Aortic smooth muscle cell (primary cell): ENCODE results near the gene ABCF3. TPM values are rescaled to one million over a fixed set of nuclear protein-coding genes. Genes with fewer than 3 reads are reported as not detected.

Experiments
- total RNA-seq: library from RNA; depleted of rRNA; stranded (reverse); fragments of >200 nt; gene quantifications from 2 replicates; pipeline ENCODE4 v1.2.3, GENCODE V29; 2014

ABCF3 gene, protein sequence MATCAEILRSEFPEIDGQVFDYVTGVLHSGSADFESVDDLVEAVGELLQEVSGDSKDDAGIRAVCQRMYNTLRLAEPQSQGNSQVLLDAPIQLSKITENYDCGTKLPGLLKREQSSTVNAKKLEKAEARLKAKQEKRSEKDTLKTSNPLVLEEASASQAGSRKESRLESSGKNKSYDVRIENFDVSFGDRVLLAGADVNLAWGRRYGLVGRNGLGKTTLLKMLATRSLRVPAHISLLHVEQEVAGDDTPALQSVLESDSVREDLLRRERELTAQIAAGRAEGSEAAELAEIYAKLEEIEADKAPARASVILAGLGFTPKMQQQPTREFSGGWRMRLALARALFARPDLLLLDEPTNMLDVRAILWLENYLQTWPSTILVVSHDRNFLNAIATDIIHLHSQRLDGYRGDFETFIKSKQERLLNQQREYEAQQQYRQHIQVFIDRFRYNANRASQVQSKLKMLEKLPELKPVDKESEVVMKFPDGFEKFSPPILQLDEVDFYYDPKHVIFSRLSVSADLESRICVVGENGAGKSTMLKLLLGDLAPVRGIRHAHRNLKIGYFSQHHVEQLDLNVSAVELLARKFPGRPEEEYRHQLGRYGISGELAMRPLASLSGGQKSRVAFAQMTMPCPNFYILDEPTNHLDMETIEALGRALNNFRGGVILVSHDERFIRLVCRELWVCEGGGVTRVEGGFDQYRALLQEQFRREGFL
- 40.7 and 55.6 TPM in 2 replicates for total RNA-seq

DNA sequence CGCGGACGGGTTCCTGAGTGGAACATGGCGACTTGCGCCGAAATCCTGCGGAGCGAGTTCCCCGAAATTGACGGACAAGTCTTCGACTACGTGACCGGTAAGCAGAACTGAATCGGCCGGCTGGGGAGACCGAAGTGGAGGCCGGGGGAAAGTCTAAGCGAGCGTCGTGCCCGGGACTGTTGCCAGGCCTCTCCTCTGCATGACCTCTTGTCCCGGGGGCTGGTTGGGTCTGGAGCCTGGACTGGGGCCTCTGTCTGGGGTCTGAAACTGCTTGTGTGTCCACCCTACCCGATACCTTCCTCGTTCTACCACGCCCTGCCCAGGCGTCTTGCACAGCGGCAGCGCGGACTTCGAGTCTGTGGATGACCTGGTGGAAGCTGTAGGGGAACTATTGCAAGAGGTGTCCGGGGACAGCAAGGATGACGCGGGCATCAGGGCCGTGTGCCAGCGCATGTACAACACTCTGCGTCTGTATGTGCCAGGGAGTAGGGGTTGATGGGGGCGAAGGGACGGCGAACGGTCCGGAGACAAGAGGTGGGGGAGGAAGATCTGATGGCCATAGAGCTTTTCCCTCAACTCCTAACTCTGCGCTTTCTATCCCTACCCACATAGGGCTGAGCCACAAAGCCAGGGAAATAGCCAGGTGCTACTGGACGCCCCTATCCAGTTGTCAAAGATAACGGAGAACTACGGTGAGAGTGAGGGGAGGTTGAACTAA, at the start of gene ABCF3:
ABCF3 (plus strand) TSS at position 16 of the 718 bp plus-strand sequence; CDS start at position 25, 9 bp downstream.

DNA sequence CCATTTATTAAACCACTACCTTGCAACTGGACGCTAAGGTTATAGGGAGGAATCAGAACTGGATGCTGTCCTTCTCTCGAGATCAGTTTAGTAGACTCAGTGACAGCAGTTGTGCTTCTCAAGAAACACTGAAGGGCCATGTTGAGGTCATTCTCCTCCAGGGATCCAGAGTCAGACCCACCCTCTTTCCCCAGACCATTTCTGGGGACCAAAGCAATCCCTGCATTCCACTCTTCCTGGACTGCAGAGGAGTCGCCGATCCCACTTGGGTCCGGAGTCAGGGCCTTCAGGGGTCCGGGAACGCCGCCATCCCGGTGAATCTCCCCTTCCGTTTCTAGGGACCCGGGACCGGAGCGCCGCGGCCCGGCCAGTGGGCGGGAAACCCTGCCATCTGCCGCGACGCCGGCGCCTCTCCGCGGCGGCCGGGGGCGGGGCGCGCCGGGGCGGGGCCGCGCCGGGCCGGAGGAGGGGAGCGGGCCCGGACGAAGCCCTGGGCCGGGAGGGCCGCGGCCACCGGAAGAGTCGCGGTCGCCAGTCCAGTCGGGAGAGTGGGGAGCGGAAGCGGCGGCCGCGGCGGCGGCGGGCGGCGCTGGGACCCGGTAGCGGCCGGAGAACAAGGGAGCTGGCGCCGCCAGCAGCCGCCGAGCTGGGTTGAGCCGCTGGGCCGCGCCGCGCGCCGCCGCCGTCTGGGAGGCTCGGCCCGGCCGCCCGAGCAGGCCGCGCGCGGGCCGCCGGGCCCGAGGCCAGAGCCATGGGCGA, 30.9 kb upstream of the ABCF3 start, which contains the start of gene DVL3:
DVL3 (plus strand) TSS at position 493 of the 759 bp plus-strand sequence; CDS start at position 752, 259 bp downstream.

DNA sequence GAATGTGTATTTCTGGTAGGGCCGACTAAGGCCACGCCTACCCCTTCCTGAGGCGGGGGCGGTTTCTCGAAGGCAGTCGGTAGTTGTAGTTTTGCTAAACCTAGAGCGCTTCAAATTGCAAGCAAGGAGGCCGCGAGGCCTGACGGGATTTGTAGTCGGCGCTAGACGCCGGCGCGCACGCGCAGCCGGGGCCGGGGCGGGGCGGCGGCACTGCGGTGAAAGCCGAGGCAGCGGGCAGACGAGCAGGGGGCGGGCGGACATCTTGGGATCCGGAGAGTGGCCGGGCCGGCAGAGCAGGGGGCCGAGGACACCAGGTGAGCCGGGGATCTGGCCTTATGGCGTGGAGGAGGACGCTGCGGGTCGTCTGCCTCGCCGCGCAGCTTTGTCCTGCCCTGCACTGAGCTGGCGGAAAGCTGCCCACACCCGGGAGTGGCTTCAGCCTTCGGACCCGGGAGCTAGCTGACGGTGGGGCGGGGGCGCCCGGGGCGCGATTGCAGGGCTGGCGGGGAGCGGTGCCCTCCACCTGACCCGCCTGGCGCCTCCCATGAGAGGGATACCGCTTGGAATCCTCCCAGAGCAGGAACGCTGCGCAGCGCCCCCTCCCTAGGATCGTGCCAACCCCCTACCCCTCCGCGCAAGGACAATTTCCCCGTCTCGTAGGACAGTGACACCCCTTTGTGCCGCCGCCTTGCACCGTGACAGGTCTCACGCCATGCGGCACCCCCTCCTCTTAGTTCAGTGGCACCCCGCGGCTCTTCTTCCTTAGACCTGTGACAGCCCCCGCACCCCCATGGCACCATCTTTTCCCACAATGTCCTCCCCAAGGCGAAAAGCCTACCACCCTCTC, 11.1 kb upstream of the ABCF3 start, which contains the start of gene AP2M1:
AP2M1 (plus strand) TSS at position 210 of the 847 bp plus-strand sequence. CDS start 2,139 bp downstream, outside the sequence.

DNA sequence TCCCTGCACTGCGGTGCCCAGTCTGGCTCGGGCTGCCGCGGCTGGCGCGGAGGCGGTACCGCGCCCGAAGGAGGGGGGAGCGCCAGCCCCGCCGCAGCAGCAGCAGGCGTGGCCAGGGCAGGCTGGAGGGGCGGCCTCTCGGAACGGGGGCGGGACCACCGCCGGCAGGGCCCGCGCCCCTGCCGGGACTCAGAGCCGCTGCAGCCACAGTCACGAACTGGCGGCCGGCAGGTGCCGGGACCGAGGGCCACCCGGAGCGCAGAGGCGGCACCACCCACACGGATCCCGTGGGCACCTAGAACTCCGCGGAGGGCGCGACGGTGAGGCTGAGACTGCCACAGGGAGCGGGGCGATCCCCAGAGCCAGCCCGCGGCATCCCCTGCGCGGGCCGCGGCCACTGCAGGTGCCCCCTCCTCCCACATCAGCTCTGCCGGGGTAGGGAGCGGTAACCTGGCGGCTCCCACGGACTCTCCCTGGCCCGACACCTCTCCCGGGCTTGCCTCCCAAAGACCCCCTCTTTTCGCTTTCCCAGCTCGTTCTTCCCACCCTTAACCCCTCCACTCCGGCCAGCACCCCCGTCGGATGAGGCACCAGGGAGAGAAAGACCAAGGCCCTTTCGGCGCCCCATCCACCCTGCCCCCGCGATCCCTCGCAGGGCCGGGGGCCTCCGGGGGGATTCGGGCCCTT, 43.5 kb downstream of the ABCF3 start, which contains the start of gene VWA5B2:
VWA5B2 (plus strand) TSS at position 192 of the 687 bp plus-strand sequence. CDS start 944 bp downstream, outside the sequence.

Other genes starting within 250 kb of the ABCF3 start
- 12.3 and 14.2 TPM in 2 replicates for gene ABCC5, start 168.3 kb upstream of the ABCF3 start, total RNA-seq
- gene HTR3D, start 154.5 kb upstream of the ABCF3 start, total RNA-seq = not detected in 2 replicates
- not detected in 2 replicates for gene HTR3C, start 133.2 kb upstream of the ABCF3 start, total RNA-seq
- not detected in 2 replicates for gene HTR3E, start 89.1 kb upstream of the ABCF3 start, total RNA-seq
- 36.0 and 41.0 TPM in 2 replicates for gene EIF2B5, start 50.8 kb upstream of the ABCF3 start, total RNA-seq
- gene DVL3, start 30.8 kb upstream of the ABCF3 start, total RNA-seq = 26.3 and 31.3 TPM in 2 replicates
- gene AP2M1, start 11.3 kb upstream of the ABCF3 start, total RNA-seq = 577 and 754 TPM in 2 replicates
- gene VWA5B2, start 43.4 kb downstream of the ABCF3 start, total RNA-seq = 0.06 TPM in 1 of 2 replicates, not detected in the other
- 19.5 and 29.3 TPM in 2 replicates for gene ALG3, start 62.8 kb downstream of the ABCF3 start, total RNA-seq
- gene EEF1AKMT4, start 63.5 kb downstream of the ABCF3 start, total RNA-seq = 2.2 and 3.2 TPM in 2 replicates
- 0.50 and 0.66 TPM in 2 replicates for gene CAMK2N2, start 75.4 kb downstream of the ABCF3 start, total RNA-seq
- gene ECE2, start 89.8 kb downstream of the ABCF3 start, total RNA-seq = not detected in 2 replicates
- 404 and 624 TPM in 2 replicates for gene PSMD2, start 113.0 kb downstream of the ABCF3 start, total RNA-seq
- 374 and 376 TPM in 2 replicates for gene EIF4G1, start 128.4 kb downstream of the ABCF3 start, total RNA-seq
- gene FAM131A, start 151.4 kb downstream of the ABCF3 start, total RNA-seq = 32.1 and 33.5 TPM in 2 replicates
- gene CLCN2, start 175.4 kb downstream of the ABCF3 start, total RNA-seq = 2.9 and 3.4 TPM in 2 replicates
- gene POLR2H, start 175.5 kb downstream of the ABCF3 start, total RNA-seq = 64.4 and 73.7 TPM in 2 replicates
- 0.13 TPM in 1 of 2 replicates, not detected in the other for gene THPO, start 192.0 kb downstream of the ABCF3 start, total RNA-seq
- gene CHRD, start 193.9 kb downstream of the ABCF3 start, total RNA-seq = 1.7 and 2.4 TPM in 2 replicates